Urinary bladder (tissue), 4 donors: ENCODE data around the gene PDE3A. TPM values are rescaled to one million over a fixed set of nuclear protein-coding genes. Genes with fewer than 3 reads are reported as not detected.

ENCODE experiments used
- DNase-seq: peaks from one replicate; pipeline ENCODE4 v3.0.0-alpha.2; 2015; ENCODE audit errors: extremely low spot score
- H3K27ac ChIP-seq: one replicate; pipeline ENCODE4 v1.5.1; 2013; ENCODE audit warnings: low read depth, mild to moderate bottlenecking, moderate library complexity
- H3K36me3 ChIP-seq: one replicate; pipeline ENCODE4 v1.6.1; 2013; ENCODE audit warnings: mild to moderate bottlenecking, moderate library complexity; ENCODE audit not compliant: insufficient read depth
- H3K4me1 ChIP-seq: one replicate; pipeline ENCODE4 v1.6.1; 2013; ENCODE audit warnings: mild to moderate bottlenecking, moderate library complexity; ENCODE audit not compliant: insufficient read depth
- H3K4me3 ChIP-seq: one replicate; pipeline ENCODE4 v1.5.1; 2013; ENCODE audit warnings: low read depth, low read length
- WGBS: extraction: QIAGEN DNeasy Blood & Tissue Kit; methylation state at CpG from one replicate; pipeline ENCODE4 v1.1.7; 2013; 5-methylcytosine and 5-hydroxymethylcytosine counted together
- polyA plus RNA-seq: library from polyadenylated mRNA; stranded (reverse); fragments of 200-250 nt; gene quantifications from one replicate; pipeline ENCODE4 v1.2.3, GENCODE V29; 2013
- total RNA-seq: library from RNA; depleted of rRNA; stranded (reverse); fragments of >200 nt; gene quantifications from one replicate; pipeline ENCODE4 v1.2.3, GENCODE V29; 2014
- donor health status: healthy with polysubstance abuse.
- donor health status: healthy.

PDE3A gene
- total and polyA plus RNA-seq, 2 donors = 3.8 to 63.7 TPM

- 92% methylated on average over 4 of the region's 4 CpGs for WGBS
Observed at GRCh38 chr12:20508359-20508758, 140.0 kb downstream of the PDE3A start.

GRCh38 chr12:20508962-20509361 lies 140.6 kb downstream of the PDE3A start:
- DNase-seq = no peak
- Histone ChIP-seq H3K4me3 (no peak overlapping the region), H3K36me3 (no peaks in the 10 kb centered on the region), H3K27ac (no peak overlapping the region), H3K4me1 (no peaks in the 10 kb centered on the region)
- WGBS = 90% methylated on average over 5 of the region's 5 CpGs

More at GRCh38 chr12:20508359-20508758, 140.0 kb downstream of the PDE3A start:
- Histone ChIP-seq H3K4me3 (no peak overlapping the region), H3K4me1 (no peaks in the 10 kb centered on the region), H3K27ac (no peak overlapping the region), H3K36me3 (no peaks in the 10 kb centered on the region)
- DNase-seq = no peak

- 96% methylated on average over 1 of the region's 1 CpG for WGBS
Observed at GRCh38 chr12:20510811-20511210, 142.5 kb downstream of the PDE3A start.

GRCh38 chr12:20513189-20513588 lies 144.9 kb downstream of the PDE3A start:
- no peak overlapping the region for H3K4me3 ChIP-seq
- no peaks in the 10 kb centered on the region for H3K4me1 ChIP-seq
- 76% methylated on average over 3 of the region's 3 CpGs for WGBS
- no peak for DNase-seq
- no peaks in the 10 kb centered on the region for H3K36me3 ChIP-seq
- no peak overlapping the region for H3K27ac ChIP-seq

More at GRCh38 chr12:20510811-20511210, 142.5 kb downstream of the PDE3A start:
- DNase-seq = no peak
- Histone ChIP-seq H3K4me3 (no peak overlapping the region), H3K27ac (no peak overlapping the region), H3K36me3 (no peaks in the 10 kb centered on the region), H3K4me1 (no peaks in the 10 kb centered on the region)

GRCh38 chr12:20514598-20514997 lies 146.3 kb downstream of the PDE3A start:
- Histone ChIP-seq H3K4me1 (no peaks in the 10 kb centered on the region), H3K36me3 (no peaks in the 10 kb centered on the region), H3K27ac (no peak overlapping the region), H3K4me3 (no peak overlapping the region)
- no peak for DNase-seq

- 68% methylated on average over 1 of the region's 1 CpG for WGBS
- Histone ChIP-seq H3K27ac (no peak overlapping the region), H3K36me3 (no peaks in the 10 kb centered on the region), H3K4me1 (no peaks in the 10 kb centered on the region), H3K4me3 (no peak overlapping the region)
- no peak for DNase-seq
Observed at GRCh38 chr12:20520532-20520931, 152.2 kb downstream of the PDE3A start.

GRCh38 chr12:20523658-20524057 lies 155.3 kb downstream of the PDE3A start:
- 78% methylated on average over 2 of the region's 2 CpGs for WGBS
- Histone ChIP-seq H3K36me3 (no peaks in the 10 kb centered on the region), H3K4me3 (no peak overlapping the region), H3K27ac (no peak overlapping the region), H3K4me1 (no peaks in the 10 kb centered on the region)
- DNase-seq = no peak

GRCh38 chr12:20524113-20524512 lies 155.8 kb downstream of the PDE3A start:
- Histone ChIP-seq H3K36me3 (no peaks in the 10 kb centered on the region), H3K27ac (no peak overlapping the region), H3K4me1 (no peaks in the 10 kb centered on the region), H3K4me3 (no peak overlapping the region)
- WGBS = 90% methylated on average over 5 of the region's 5 CpGs
- no peak for DNase-seq

GRCh38 chr12:20525064-20525610 lies 156.8 kb downstream of the PDE3A start:
- WGBS = 92% methylated on average over 4 of the region's 4 CpGs
- no peak for DNase-seq
- Histone ChIP-seq H3K4me1 (no peaks in the 10 kb centered on the region), H3K36me3 (no peaks in the 10 kb centered on the region), H3K27ac (no peak overlapping the region), H3K4me3 (no peak overlapping the region)

GRCh38 chr12:20527417-20528163 lies 159.3 kb downstream of the PDE3A start:
- 48% methylated on average over 8 of the region's 8 CpGs for WGBS
- Histone ChIP-seq H3K36me3 (no peaks in the 10 kb centered on the region), H3K4me3 (no peak overlapping the region), H3K27ac (no peak overlapping the region), H3K4me1 (no peaks in the 10 kb centered on the region)
- no peak for DNase-seq

GRCh38 chr12:20528208-20528607 lies 159.9 kb downstream of the PDE3A start:
- Histone ChIP-seq H3K4me1 (no peaks in the 10 kb centered on the region), H3K36me3 (no peaks in the 10 kb centered on the region), H3K27ac (no peak overlapping the region), H3K4me3 (no peak overlapping the region)
- 83% methylated on average over 1 of the region's 1 CpG for WGBS
- no peak for DNase-seq

- H3K36me3 ChIP-seq = no peaks in the 10 kb centered on the region
- WGBS = 71% methylated on average over 4 of the region's 4 CpGs
- no peak for DNase-seq
- no peaks in the 10 kb centered on the region for H3K4me1 ChIP-seq
- H3K27ac ChIP-seq = no peak overlapping the region
- no peak overlapping the region for H3K4me3 ChIP-seq
Observed at GRCh38 chr12:20546267-20546666, 177.9 kb downstream of the PDE3A start.

- WGBS = 21% methylated on average over 2 of the region's 2 CpGs
- no peak overlapping the region for H3K27ac ChIP-seq
- no peaks in the 10 kb centered on the region for H3K36me3 ChIP-seq
- DNase-seq = peak; percentile 55
- no peak overlapping the region for H3K4me3 ChIP-seq
- no peaks in the 10 kb centered on the region for H3K4me1 ChIP-seq
Observed at GRCh38 chr12:20547816-20548575, 179.7 kb downstream of the PDE3A start.

GRCh38 chr12:20548611-20549010 lies 180.3 kb downstream of the PDE3A start:
- 11% methylated on average over 1 of the region's 1 CpG for WGBS
- H3K4me3 ChIP-seq = no peak overlapping the region
- no peaks in the 10 kb centered on the region for H3K4me1 ChIP-seq
- DNase-seq = no peak
- no peak overlapping the region for H3K27ac ChIP-seq
- H3K36me3 ChIP-seq = no peaks in the 10 kb centered on the region
